HEK293 (cell line): ENCODE results near the gene SPON2.

Experiments
- CTCF ChIA-PET: fragments of 350-600 bp; formaldehyde crosslinking; extraction: SDS; loops from one replicate; lab custom pipeline; 2021; ENCODE audit warnings: antibody characterized with exemption; lab: Yijun Ruan, JAX
- POLR2A ChIA-PET: fragments of 300-600 bp; formaldehyde crosslinking; extraction: SDS; loops from one replicate; lab custom pipeline; 2020; ENCODE audit warnings: antibody characterized with exemption, inconsistent platforms; lab: Yijun Ruan, JAX
- H3K27ac ChIP-seq: fragments of 200-500 bp; sonication (Bioruptor generic); 2 replicates; pipeline ENCODE4 v1.5.1; 2014; ENCODE audit warnings: low read depth, low read length, control low read depth, inconsistent platforms; ENCODE audit errors: extremely low read depth
- H3K36me3 ChIP-seq, 2 experiments: fragments of 200-500 bp in 1 of 2; sonication (Bioruptor generic) in 1 of 2; 1 replicate in 1 of 2; 2 replicates in 1 of 2; pipeline ENCODE4 v1.5.1; 2014 to 2017; ENCODE audit warnings: inconsistent platforms in 2 of 2, low read length in 2 of 2; ENCODE audit not compliant: control insufficient read depth in 2 of 2, insufficient read depth in 1 of 2
- H3K4me1 ChIP-seq: fragments of 200-500 bp; sonication (Bioruptor generic); 2 replicates; pipeline ENCODE4 v1.5.1; 2014; ENCODE audit warnings: mild to moderate bottlenecking, low read length, inconsistent platforms; ENCODE audit not compliant: control insufficient read depth, insufficient read depth
- H3K4me3 ChIP-seq: 2 replicates; pipeline ENCODE4 v1.5.1; 2011; ENCODE audit warnings: low read depth, mild to moderate bottlenecking, control low read depth, low read length, moderate library complexity
- H3K9me3 ChIP-seq: fragments of 200-500 bp; sonication (Bioruptor generic); 2 replicates; pipeline ENCODE4 v1.5.1; 2014; ENCODE audit warnings: low read depth, low read length, inconsistent platforms; ENCODE audit not compliant: control insufficient read depth, insufficient read depth
- GLIS1 ChIP-seq: fragments of 450-650 bp; formaldehyde crosslinking; IDR thresholded peaks from 2 replicates; pipeline ENCODE4 v1.5.1; 2016; ENCODE audit warnings: missing biosample characterization, missing genetic modification characterization
- GLIS2 ChIP-seq: fragments of 450-650 bp; formaldehyde crosslinking; IDR thresholded peaks from 2 replicates; pipeline ENCODE4 v1.5.1; 2016; ENCODE audit warnings: missing biosample characterization, missing genetic modification characterization
- SALL2 ChIP-seq: fragments of 450-650 bp; formaldehyde crosslinking; IDR thresholded peaks from 2 replicates; pipeline ENCODE4 v1.5.0; 2017; ENCODE audit warnings: missing biosample characterization, mild to moderate bottlenecking, missing genetic modification characterization, borderline replicate concordance
- TCF7L2 ChIP-seq: IDR thresholded peaks from 2 replicates; pipeline ENCODE4 v1.6.1; 2011; ENCODE audit warnings: low read depth, mild to moderate bottlenecking, inconsistent platforms, low read length, moderate library complexity, borderline replicate concordance
- YY1 ChIP-seq: fragments of 450-650 bp; formaldehyde crosslinking; IDR thresholded peaks from 2 replicates; pipeline ENCODE4 v1.5.1; 2018; ENCODE audit warnings: missing biosample characterization, missing genetic modification characterization
- ZBTB21 ChIP-seq: fragments of 450-650 bp; formaldehyde crosslinking; IDR thresholded peaks from 2 replicates; pipeline ENCODE4 v1.5.1; 2017; ENCODE audit warnings: missing biosample characterization, missing genetic modification characterization
- ZBTB48 ChIP-seq: fragments of 450-650 bp; formaldehyde crosslinking; IDR thresholded peaks from 2 replicates; pipeline ENCODE4 v1.5.1; 2016; ENCODE audit warnings: missing biosample characterization, missing genetic modification characterization
- ZEB2 ChIP-seq: fragments of 450-650 bp; formaldehyde crosslinking; IDR thresholded peaks from 2 replicates; pipeline ENCODE4 v1.5.1; 2016; ENCODE audit warnings: missing biosample characterization, missing genetic modification characterization
- ZFHX2 ChIP-seq: fragments of 450-650 bp; formaldehyde crosslinking; conservative IDR thresholded peaks from 2 replicates; pipeline ENCODE4 v1.5.1; 2016; ENCODE audit warnings: missing biosample characterization, missing genetic modification characterization
- ZIC2 ChIP-seq: fragments of 450-650 bp; formaldehyde crosslinking; IDR thresholded peaks from 2 replicates; pipeline ENCODE4 v1.5.1; 2016; ENCODE audit warnings: missing biosample characterization, missing genetic modification characterization
- ZNF112 ChIP-seq: fragments of 450-650 bp; formaldehyde crosslinking; IDR thresholded peaks from 2 replicates; pipeline ENCODE4 v1.5.0; 2017; ENCODE audit warnings: missing biosample characterization, missing genetic modification characterization
- ZNF175 ChIP-seq: fragments of 450-650 bp; formaldehyde crosslinking; IDR thresholded peaks from 2 replicates; pipeline ENCODE4 v1.5.1; 2016; ENCODE audit warnings: missing biosample characterization, missing genetic modification characterization
- ZNF23 ChIP-seq: fragments of 450-650 bp; formaldehyde crosslinking; IDR thresholded peaks from 2 replicates; pipeline ENCODE4 v1.5.1; 2016; ENCODE audit warnings: missing biosample characterization, missing genetic modification characterization, borderline replicate concordance
- ZNF394 ChIP-seq: fragments of 450-650 bp; formaldehyde crosslinking; IDR thresholded peaks from 2 replicates; pipeline ENCODE4 v1.5.1; 2016; ENCODE audit warnings: missing biosample characterization, missing genetic modification characterization, mild to moderate bottlenecking, moderate library complexity, borderline replicate concordance
- ZNF514 ChIP-seq: fragments of 450-650 bp; formaldehyde crosslinking; IDR thresholded peaks from 2 replicates; pipeline ENCODE4 v1.5.1; 2016; ENCODE audit warnings: missing biosample characterization, missing genetic modification characterization
- ZNF561 ChIP-seq: fragments of 450-650 bp; IDR thresholded peaks from 2 replicates; pipeline ENCODE4 v1.5.1; 2018; ENCODE audit warnings: missing biosample characterization, missing genetic modification characterization, borderline replicate concordance
- ZNF621 ChIP-seq: fragments of 450-650 bp; formaldehyde crosslinking; IDR thresholded peaks from 2 replicates; pipeline ENCODE4 v1.5.1; 2017; ENCODE audit warnings: missing biosample characterization, missing genetic modification characterization
- ZNF654 ChIP-seq: fragments of 450-650 bp; formaldehyde crosslinking; IDR thresholded peaks from 2 replicates; pipeline ENCODE4 v1.5.1; 2016; ENCODE audit warnings: low read depth, missing biosample characterization, missing genetic modification characterization
- ZNF670 ChIP-seq: fragments of 450-650 bp; formaldehyde crosslinking; IDR thresholded peaks from 2 replicates; pipeline ENCODE4 v1.5.1; 2016; ENCODE audit warnings: missing biosample characterization, missing genetic modification characterization, low read depth
- ZNF701 ChIP-seq: fragments of 450-650 bp; formaldehyde crosslinking; IDR thresholded peaks from 2 replicates; pipeline ENCODE4 v1.5.1; 2016; ENCODE audit warnings: missing biosample characterization, missing genetic modification characterization
- ZNF791 ChIP-seq: fragments of 450-650 bp; formaldehyde crosslinking; IDR thresholded peaks from 2 replicates; pipeline ENCODE4 v1.5.1; 2016; ENCODE audit warnings: missing biosample characterization, missing genetic modification characterization
- ZNF792 ChIP-seq: fragments of 450-650 bp; formaldehyde crosslinking; IDR thresholded peaks from 2 replicates; pipeline ENCODE4 v1.5.1; 2016; ENCODE audit warnings: missing biosample characterization, missing genetic modification characterization
- TF ChIP-seq, protein P1 (sequence below): fragments of 450-650 bp; formaldehyde crosslinking; IDR thresholded peaks from 2 replicates; pipeline ENCODE4 v1.5.1; 2016; ENCODE audit warnings: missing biosample characterization, missing genetic modification characterization, borderline replicate concordance
- TF ChIP-seq, protein P2 (sequence below): fragments of 450-650 bp; formaldehyde crosslinking; IDR thresholded peaks from 2 replicates; pipeline ENCODE4 v1.5.1; 2017; ENCODE audit warnings: missing biosample characterization, missing genetic modification characterization
- TF ChIP-seq, protein P3 (sequence below): fragments of 450-650 bp; formaldehyde crosslinking; IDR thresholded peaks from 2 replicates; pipeline ENCODE4 v1.5.1; 2016; ENCODE audit warnings: missing biosample characterization, missing genetic modification characterization
- TF ChIP-seq, protein P4 (sequence below): fragments of 450-650 bp; formaldehyde crosslinking; IDR thresholded peaks from 2 replicates; pipeline ENCODE4 v1.5.1; 2016; ENCODE audit warnings: missing biosample characterization, missing genetic modification characterization, low read depth
- TF ChIP-seq, protein P5 (sequence below): fragments of 450-650 bp; formaldehyde crosslinking; IDR thresholded peaks from 2 replicates; pipeline ENCODE4 v1.5.1; 2016; ENCODE audit warnings: missing biosample characterization, missing genetic modification characterization

Gene SPON2

DNA sequence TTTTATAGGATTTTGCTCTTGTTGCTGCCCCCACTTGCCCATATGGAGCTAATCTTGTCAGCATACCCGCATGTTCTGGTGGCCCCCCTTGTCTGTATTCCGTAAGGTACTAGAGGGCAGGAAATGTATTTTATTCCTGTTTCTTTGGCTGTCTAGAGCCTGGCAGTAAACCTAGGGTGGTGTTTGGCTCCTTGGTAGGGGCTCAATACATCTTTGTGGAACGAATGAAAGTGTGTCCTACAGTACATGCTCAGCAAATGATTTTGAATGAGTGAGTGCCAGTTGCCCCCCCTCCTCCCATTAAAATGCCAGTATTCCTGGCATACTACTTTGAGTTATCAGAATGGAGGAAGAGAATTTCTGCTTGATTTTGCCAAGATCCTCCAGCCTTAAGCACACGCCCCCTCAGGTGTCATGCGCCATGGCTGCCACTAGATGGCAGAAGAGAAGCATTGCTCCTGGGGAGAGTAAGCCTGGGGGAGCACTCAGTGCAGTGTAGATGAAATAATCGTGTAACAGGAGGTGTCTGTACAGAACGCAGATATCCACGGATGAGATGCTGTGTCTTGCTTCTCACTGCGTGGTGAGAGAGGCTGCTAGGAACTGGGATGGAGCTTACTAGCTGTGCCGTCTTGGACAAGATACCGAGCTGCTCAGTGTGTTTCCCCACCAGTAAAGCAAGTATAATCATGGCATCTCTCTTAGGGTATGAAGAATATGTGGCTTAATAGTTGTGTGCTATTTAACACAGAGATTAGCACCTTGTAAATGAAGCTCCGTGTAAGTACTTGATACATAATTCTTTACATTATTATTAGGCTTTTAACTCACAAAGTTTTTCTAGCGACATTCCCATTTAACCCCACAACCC lies 41.8 kb downstream of the SPON2 start (continued):
- TF ChIP-seq ZNF792 (tag by site-specific recombination) (no peak), ZNF175 (no peak), ZIC2 (tag by site-specific recombination) (no peak), ZNF23 (tag by site-specific recombination) (no peak), ZNF791 (no peak), ZNF394 (tag by site-specific recombination) (no peak), ZNF654 (peak; percentile 94), GLIS1 (tag by site-specific recombination) (peak; percentile 21; the same call in 1 of the 2 replicates), SALL2 (tag by site-specific recombination) (no peak), GLIS2 (tag by site-specific recombination) (no peak), ZFHX2 (peak; percentile 38; the same call in 1 of the 2 replicates), ZNF621 (tag by site-specific recombination) (no peak)
- TF ChIP-seq, protein P1, sequence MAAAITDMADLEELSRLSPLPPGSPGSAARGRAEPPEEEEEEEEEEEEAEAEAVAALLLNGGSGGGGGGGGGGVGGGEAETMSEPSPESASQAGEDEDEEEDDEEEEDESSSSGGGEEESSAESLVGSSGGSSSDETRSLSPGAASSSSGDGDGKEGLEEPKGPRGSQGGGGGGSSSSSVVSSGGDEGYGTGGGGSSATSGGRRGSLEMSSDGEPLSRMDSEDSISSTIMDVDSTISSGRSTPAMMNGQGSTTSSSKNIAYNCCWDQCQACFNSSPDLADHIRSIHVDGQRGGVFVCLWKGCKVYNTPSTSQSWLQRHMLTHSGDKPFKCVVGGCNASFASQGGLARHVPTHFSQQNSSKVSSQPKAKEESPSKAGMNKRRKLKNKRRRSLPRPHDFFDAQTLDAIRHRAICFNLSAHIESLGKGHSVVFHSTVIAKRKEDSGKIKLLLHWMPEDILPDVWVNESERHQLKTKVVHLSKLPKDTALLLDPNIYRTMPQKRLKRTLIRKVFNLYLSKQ (tag by site-specific recombination) = no peak
- TF ChIP-seq, protein P2, sequence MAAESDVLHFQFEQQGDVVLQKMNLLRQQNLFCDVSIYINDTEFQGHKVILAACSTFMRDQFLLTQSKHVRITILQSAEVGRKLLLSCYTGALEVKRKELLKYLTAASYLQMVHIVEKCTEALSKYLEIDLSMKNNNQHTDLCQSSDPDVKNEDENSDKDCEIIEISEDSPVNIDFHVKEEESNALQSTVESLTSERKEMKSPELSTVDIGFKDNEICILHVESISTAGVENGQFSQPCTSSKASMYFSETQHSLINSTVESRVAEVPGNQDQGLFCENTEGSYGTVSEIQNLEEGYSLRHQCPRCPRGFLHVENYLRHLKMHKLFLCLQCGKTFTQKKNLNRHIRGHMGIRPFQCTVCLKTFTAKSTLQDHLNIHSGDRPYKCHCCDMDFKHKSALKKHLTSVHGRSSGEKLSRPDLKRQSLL (tag by site-specific recombination) = no peak
- TF ChIP-seq, protein P3, sequence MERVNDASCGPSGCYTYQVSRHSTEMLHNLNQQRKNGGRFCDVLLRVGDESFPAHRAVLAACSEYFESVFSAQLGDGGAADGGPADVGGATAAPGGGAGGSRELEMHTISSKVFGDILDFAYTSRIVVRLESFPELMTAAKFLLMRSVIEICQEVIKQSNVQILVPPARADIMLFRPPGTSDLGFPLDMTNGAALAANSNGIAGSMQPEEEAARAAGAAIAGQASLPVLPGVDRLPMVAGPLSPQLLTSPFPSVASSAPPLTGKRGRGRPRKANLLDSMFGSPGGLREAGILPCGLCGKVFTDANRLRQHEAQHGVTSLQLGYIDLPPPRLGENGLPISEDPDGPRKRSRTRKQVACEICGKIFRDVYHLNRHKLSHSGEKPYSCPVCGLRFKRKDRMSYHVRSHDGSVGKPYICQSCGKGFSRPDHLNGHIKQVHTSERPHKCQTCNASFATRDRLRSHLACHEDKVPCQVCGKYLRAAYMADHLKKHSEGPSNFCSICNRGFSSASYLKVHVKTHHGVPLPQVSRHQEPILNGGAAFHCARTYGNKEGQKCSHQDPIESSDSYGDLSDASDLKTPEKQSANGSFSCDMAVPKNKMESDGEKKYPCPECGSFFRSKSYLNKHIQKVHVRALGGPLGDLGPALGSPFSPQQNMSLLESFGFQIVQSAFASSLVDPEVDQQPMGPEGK (tag by site-specific recombination) = peak; percentile 81
- TF ChIP-seq, protein P4, sequence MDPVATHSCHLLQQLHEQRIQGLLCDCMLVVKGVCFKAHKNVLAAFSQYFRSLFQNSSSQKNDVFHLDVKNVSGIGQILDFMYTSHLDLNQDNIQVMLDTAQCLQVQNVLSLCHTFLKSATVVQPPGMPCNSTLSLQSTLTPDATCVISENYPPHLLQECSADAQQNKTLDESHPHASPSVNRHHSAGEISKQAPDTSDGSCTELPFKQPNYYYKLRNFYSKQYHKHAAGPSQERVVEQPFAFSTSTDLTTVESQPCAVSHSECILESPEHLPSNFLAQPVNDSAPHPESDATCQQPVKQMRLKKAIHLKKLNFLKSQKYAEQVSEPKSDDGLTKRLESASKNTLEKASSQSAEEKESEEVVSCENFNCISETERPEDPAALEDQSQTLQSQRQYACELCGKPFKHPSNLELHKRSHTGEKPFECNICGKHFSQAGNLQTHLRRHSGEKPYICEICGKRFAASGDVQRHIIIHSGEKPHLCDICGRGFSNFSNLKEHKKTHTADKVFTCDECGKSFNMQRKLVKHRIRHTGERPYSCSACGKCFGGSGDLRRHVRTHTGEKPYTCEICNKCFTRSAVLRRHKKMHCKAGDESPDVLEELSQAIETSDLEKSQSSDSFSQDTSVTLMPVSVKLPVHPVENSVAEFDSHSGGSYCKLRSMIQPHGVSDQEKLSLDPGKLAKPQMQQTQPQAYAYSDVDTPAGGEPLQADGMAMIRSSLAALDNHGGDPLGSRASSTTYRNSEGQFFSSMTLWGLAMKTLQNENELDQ (tag by site-specific recombination) = no peak

DNA sequence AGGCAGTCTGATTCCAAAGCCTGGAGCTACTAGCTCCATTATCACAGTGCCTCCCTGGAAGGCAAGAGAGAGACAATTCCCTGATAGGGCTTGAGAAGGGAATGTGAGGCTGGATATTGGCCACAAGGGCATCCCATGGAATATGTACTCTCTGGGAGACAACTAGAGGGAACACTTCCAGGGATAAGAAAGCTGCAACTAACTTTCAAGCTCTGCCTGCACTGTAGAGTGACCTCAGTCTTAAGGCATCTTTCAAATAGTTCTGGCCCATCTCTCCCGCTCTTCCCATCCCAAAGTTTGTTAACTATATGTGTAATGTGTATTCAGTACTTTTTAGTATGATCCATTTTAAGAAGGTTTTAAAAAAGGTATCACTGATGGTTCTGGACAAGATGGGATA lies 45.9 kb downstream of the SPON2 start:
- no peaks in the 10 kb centered on the region for H3K9me3 ChIP-seq
- no peak overlapping the region for H3K4me3 ChIP-seq
- ChIA-PET CTCF (no interaction called here), POLR2A (no interaction called here)
- H3K4me1 ChIP-seq = no peaks in the 10 kb centered on the region
- no peaks in the 10 kb centered on the region for H3K36me3 ChIP-seq
- TF ChIP-seq ZNF670 = no peak
- no peak for TF ChIP-seq TCF7L2
- no peak for TF ChIP-seq ZNF561
- TF ChIP-seq ZNF514 (tag by site-specific recombination) = no peak
- TF ChIP-seq ZBTB48 (tag by site-specific recombination) = no peak
- no peak for TF ChIP-seq ZNF112 (tag by site-specific recombination)
- no peak for TF ChIP-seq ZEB2 (tag by site-specific recombination)
- TF ChIP-seq ZNF792 (tag by site-specific recombination) = no peak
- TF ChIP-seq, protein P5, sequence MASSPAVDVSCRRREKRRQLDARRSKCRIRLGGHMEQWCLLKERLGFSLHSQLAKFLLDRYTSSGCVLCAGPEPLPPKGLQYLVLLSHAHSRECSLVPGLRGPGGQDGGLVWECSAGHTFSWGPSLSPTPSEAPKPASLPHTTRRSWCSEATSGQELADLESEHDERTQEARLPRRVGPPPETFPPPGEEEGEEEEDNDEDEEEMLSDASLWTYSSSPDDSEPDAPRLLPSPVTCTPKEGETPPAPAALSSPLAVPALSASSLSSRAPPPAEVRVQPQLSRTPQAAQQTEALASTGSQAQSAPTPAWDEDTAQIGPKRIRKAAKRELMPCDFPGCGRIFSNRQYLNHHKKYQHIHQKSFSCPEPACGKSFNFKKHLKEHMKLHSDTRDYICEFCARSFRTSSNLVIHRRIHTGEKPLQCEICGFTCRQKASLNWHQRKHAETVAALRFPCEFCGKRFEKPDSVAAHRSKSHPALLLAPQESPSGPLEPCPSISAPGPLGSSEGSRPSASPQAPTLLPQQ (tag by site-specific recombination) = no peak
- no peak for TF ChIP-seq GLIS1 (tag by site-specific recombination)
- no peak for TF ChIP-seq ZNF701 (tag by site-specific recombination)
- no peak for TF ChIP-seq YY1
- no peak for TF ChIP-seq ZBTB21 (tag by site-specific recombination)
- H3K27ac ChIP-seq = no peak overlapping the region
